BJ (cell line): ENCODE measurements around the gene SLC43A1. TPM values are rescaled to one million over a fixed set of nuclear protein-coding genes. Genes with fewer than 3 reads are reported as not detected.
A peak's percentile ranks its signal among the peaks of the same experiment; 100 is the strongest.

Experiments
- CTCF ChIA-PET: fragments of 350-600 bp; formaldehyde crosslinking; extraction: SDS; loops from one replicate; lab custom pipeline; 2021; ENCODE audit warnings: antibody characterized with exemption, inconsistent platforms; lab: Yijun Ruan, JAX
- POLR2A ChIA-PET: fragments of 300-600 bp; sonication (Branson Sonifier 250); formaldehyde crosslinking; extraction: SDS; loops from one replicate; lab custom pipeline; 2021; ENCODE audit warnings: antibody characterized with exemption; lab: Charles Lee
- DNase-seq: peaks from one replicate; pipeline ENCODE4 v3.0.0-alpha.2; 2011; ENCODE audit warnings: low read depth
- H3K27me3 ChIP-seq: 2 replicates; pipeline ENCODE4 v1.6.0; 2011; ENCODE audit warnings: low read length; ENCODE audit not compliant: control insufficient read depth, insufficient read depth
- H3K36me3 ChIP-seq: 2 replicates; pipeline ENCODE4 v1.5.1; 2011; ENCODE audit warnings: low read length; ENCODE audit not compliant: control insufficient read depth, insufficient read depth
- H3K4me3 ChIP-seq: 2 replicates; pipeline ENCODE4 v1.5.1; 2011; ENCODE audit warnings: low read depth, mild to moderate bottlenecking, control low read depth, low read length
- CTCF ChIP-seq: IDR thresholded peaks from 2 replicates; pipeline ENCODE4 v1.5.1; 2011; ENCODE audit warnings: low read depth, mild to moderate bottlenecking, control low read depth, inconsistent platforms, low read length, moderate library complexity; ENCODE audit not compliant: insufficient read depth
- polyA plus RNA-seq: library from polyadenylated mRNA; depleted of rRNA; stranded (reverse); fragments of >200 nt; gene quantifications from 2 replicates; pipeline ENCODE4 v1.2.3, GENCODE V29; 2011

SLC43A1 gene
- polyA plus RNA-seq, 1 experiment, result 23.4 TPM

DNA sequence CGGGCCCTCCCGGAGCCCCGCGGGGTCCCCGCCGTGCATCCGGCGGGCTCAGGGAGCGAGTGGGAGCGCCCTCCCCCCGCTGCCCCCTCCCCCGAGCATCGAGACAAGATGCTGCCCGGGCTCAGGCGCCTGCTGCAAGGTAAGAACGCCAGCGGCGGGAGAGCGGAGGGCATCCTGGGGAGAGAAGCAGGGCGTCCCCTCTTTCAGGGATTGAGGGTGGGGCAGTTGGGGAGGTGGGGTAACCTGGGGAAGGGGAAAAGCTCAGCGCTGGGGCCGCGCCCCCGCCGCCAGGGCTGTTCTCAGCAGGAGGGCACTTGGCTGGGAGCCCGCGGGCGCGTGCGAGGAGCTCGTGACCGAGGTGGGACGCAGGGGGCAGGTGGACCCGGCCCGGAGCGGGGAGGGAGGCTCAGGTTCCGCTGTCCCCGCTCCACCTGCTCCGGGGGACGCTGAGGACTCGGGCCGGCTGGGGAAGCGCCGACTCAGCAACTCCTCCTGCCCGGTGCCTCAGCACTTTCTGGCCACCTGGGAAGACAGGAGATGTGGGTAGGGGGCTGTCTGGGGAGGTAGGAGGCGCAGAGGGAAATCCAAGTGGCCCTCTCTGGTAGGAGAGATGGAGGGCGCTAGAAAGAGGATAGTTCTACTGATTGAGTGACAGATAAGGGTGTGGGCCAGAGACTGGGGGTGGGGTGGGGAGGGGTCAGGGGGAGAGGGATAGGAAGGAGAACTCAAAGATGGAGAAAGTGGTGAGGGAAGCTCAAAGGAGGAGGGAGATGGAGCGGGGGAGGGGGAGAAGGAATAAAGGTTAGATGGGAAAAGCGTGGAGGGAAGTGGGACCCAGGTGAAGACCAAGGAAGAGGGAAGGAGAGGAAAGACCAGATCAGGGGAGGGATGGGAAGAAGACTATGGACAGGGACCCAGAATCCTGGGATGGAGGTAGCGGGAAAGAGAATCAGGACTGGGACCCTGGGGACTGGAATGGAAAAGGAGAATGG lies 54.4 kb downstream of the SLC43A1 start:
- Histone ChIP-seq H3K36me3 (no peaks in the 10 kb centered on the region), H3K4me3 (peak overlapping the region; percentile 22), H3K27me3 (peaks cover 28% of the 10 kb centered on the region)
- ChIA-PET CTCF (interaction anchor here (0.7 to 12.8 kb wide), 8 partner anchors 12 to 183 kb away, joined by 3 to 188 read pairs (median 14); partner anchors contain the start of genes SLC43A1 and SLC43A3), POLR2A (no interaction called here)
- TF ChIP-seq CTCF, result no peak
- DNase-seq, result no peak

DNA sequence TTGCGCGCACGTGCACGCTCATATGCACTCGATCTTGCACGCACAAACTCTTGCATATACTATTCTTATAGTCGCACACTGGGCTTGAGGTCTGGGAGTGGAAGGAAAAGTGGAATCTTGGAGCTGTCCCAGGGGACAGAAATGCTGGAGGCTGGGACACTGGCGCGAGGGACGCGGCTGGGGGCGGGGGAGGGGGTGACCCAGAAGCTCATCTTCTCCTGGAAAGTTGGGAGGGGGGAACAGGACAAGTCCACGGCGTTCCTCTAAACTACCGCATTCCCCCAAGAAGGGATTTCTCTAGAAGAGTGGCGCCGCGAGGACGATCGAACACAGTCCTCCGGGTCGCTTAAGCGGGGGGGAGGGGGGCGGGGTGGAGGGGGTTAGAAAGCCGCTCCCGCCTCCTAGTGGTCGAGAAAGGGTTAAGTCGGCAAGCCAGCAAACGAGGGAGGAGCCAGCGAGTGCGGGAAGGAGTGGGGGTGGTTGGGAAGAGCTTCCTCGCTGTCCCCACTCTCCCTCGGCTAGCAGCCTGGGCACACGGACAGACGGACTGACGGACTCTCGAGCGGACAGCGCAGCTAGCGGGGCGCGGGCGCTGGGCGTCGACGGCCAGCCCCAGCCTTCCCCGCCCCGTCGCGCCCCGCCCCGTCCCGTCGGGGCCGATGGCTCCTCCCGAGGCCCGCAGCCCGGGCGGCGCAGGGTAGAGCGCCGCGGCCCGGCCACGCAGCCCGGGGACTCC lies 55.3 kb downstream of the SLC43A1 start, which contains the start of gene RTN4RL2:
Gene RTN4RL2 (plus strand): TSS at position 507 of the 736 bp plus-strand sequence. CDS start 338 bp downstream, outside the sequence.
- Histone ChIP-seq H3K36me3 (no peaks in the 10 kb centered on the region), H3K4me3 (peak within 1 kb of the TSS; percentile 22), H3K27me3 (peaks cover 28% of the 10 kb centered on the region)
- CTCF ChIA-PET, result interaction anchor here (0.6 to 12.8 kb wide), 18 partner anchors 9 to 187 kb away, joined by 3 to 188 read pairs (median 5); partner anchors contain the start of genes SLC43A1 and SLC43A3
- peak; percentile 16; the same call in 1 of the 2 replicates for TF ChIP-seq CTCF
- POLR2A ChIA-PET, result no interaction called here
- no peak for DNase-seq

DNA sequence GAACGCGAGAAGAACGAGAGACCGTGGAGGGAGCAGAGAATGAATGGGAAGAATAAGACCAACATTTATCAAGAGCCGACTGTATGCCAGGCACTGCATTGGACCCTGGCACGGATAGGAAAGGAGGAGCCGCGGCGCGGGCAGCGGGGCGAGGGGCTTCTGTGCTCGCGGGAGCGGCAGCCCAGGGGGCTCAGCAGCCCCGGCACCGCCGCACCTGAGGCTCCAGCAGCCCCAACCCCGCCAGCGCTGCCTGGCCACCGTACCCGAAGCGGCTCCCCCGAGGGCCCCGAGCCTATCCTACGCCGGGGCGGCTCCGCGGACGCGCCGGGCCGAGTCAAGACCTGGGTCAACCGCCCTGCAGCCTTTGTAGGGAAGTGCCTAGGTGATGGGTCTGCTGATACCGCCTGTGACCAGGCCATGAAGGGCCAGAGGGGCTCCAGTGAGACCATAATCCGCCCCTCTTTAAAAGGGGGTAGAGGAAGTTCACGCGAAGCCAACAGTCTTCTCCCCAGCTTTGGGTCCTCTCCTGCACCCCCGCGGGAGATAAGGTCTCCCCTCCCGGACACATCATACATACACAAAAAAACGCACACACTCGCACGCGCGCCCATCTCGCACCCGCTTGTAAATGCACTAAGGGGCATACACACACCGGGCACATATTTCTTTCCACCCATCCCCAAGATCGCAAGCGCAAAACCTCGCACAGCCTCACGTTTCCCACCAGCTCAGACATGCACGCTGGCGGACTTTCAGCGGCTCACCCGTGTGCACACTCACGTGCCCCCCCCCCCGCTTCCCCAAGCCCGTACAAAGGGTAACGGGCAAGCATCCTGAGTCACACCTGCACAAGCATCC lies 56.1 kb downstream of the SLC43A1 start:
- ChIA-PET CTCF (interaction anchor here (0.6 to 12.8 kb wide), 46 partner anchors 8 to 262 kb away, joined by 3 to 188 read pairs (median 6); partner anchors contain the start of genes P2RX3, SERPING1, SLC43A1 and SLC43A3), POLR2A (interaction anchor here (0.6 kb wide), 1 partner anchor 137 kb away, joined by 5 read pairs; no protein-coding TSS in a partner anchor)
- DNase-seq, result no peak
- TF ChIP-seq CTCF, result no peak
- Histone ChIP-seq H3K27me3 (peaks cover 30% of the 10 kb centered on the region), H3K36me3 (no peaks in the 10 kb centered on the region), H3K4me3 (peak overlapping the region; percentile 22)

- H3K36me3 ChIP-seq, result no peaks in the 10 kb centered on the region
- POLR2A ChIA-PET, result interaction anchor here (0.8 kb wide), 1 partner anchor 196 kb away, joined by 3 read pairs; no protein-coding TSS in a partner anchor
- peaks cover 30% of the 10 kb centered on the region for H3K27me3 ChIP-seq
- TF ChIP-seq CTCF, result peak; percentile 83
- H3K4me3 ChIP-seq, result peak overlapping the region; percentile 33
- no peak for DNase-seq
- CTCF ChIA-PET, result interaction anchor here (0.6 to 12.8 kb wide), 57 partner anchors 10 to 1057 kb away, joined by 3 to 188 read pairs (median 5); partner anchors contain the start of genes P2RX3, SERPING1, SLC43A1 and TIMM10
Measured at GRCh38 chr11:57458410-57459163, 56.9 kb downstream of the SLC43A1 start.
